Loucy (cell line): ENCODE measurements around the gene PILRB.

Experiments used
- EZH2phosphoT487 ChIP-seq: fragments of 200-600 bp; IDR thresholded peaks from 2 replicates; pipeline ENCODE4 v1.6.1; 2018; ENCODE audit warnings: antibody characterized with exemption, mild to moderate bottlenecking, moderate library complexity, borderline replicate concordance
- TF ChIP-seq, protein P1 (sequence below): fragments of 200-600 bp; sonication (generic); conservative IDR thresholded peaks from 2 replicates; pipeline ENCODE4 v1.5.1; 2014; ENCODE audit warnings: mild to moderate bottlenecking, antibody characterized with exemption, low read length

DNA sequence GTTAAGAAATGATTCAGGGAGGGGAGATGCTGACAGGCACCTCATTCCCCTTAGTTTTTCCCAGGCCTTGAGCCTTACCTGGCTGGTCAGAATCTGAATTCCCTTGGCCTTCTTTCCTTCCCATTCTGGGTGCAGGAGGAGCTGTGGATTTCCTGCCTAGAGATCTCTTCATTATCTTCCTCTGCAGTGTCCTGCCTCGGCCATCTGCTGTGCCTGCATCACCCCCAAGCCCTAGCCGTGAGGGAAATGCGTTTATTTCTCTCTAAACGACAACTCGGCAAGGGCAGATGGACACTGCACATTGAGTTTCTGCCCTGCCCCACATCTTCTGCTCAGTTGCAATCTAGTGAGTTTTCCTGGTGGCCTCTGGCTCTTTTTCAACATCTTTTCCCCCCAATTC lies 43.9 kb downstream of the PILRB start:
- TF ChIP-seq, protein P1, sequence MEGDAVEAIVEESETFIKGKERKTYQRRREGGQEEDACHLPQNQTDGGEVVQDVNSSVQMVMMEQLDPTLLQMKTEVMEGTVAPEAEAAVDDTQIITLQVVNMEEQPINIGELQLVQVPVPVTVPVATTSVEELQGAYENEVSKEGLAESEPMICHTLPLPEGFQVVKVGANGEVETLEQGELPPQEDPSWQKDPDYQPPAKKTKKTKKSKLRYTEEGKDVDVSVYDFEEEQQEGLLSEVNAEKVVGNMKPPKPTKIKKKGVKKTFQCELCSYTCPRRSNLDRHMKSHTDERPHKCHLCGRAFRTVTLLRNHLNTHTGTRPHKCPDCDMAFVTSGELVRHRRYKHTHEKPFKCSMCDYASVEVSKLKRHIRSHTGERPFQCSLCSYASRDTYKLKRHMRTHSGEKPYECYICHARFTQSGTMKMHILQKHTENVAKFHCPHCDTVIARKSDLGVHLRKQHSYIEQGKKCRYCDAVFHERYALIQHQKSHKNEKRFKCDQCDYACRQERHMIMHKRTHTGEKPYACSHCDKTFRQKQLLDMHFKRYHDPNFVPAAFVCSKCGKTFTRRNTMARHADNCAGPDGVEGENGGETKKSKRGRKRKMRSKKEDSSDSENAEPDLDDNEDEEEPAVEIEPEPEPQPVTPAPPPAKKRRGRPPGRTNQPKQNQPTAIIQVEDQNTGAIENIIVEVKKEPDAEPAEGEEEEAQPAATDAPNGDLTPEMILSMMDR: no peak
- no peak for TF ChIP-seq EZH2phosphoT487
